Natural killer cell (primary cell): ENCODE measurements around the gene R3HDML. TPM values are rescaled to one million over a fixed set of nuclear protein-coding genes. Genes with fewer than 3 reads are reported as not detected.
"Not testable (repeated sequence)": the region's sequence is repeated elsewhere in the genome, so short reads cannot be mapped to it uniquely, and the experiment has no call there.

ENCODE experiments used
- ATAC-seq, 3 donors: fragments of 150-1000 bp in 2 of 3; fragments of 200-7000 bp in 1 of 3; cut with Tn5 transposase; 1 replicate in 1 of 3; 2 replicates in 2 of 3; pipeline ENCODE4 v1.10.0; 2021; ENCODE audit warnings: mild to moderate bottlenecking in 2 of 3, moderate library complexity in 2 of 3
- DNase-seq, 2 donors: peaks; one replicate each; pipeline versions ENCODE4 v3.0.0 to v3.0.0-alpha.2; 2013 to 2021; ENCODE audit warnings: mixed read lengths in 1 of 2
- H3K27ac ChIP-seq: one replicate; pipeline ENCODE4 v1.5.1; 2013; ENCODE audit warnings: mild to moderate bottlenecking, low read length
- H3K27me3 ChIP-seq: one replicate; pipeline ENCODE4 v1.6.1; 2013; ENCODE audit warnings: low read length; ENCODE audit not compliant: control insufficient read depth, insufficient read depth
- H3K36me3 ChIP-seq: one replicate; pipeline ENCODE4 v1.6.1; 2013; ENCODE audit warnings: low read length; ENCODE audit not compliant: control insufficient read depth, insufficient read depth
- H3K4me1 ChIP-seq: one replicate; pipeline ENCODE4 v1.6.1; 2013; ENCODE audit warnings: low read length; ENCODE audit not compliant: control insufficient read depth, insufficient read depth
- H3K4me3 ChIP-seq: one replicate; pipeline ENCODE4 v1.5.1; 2013; ENCODE audit warnings: low read length
- H3K9me3 ChIP-seq: one replicate; pipeline ENCODE4 v1.6.1; 2013; ENCODE audit warnings: low read length; ENCODE audit not compliant: control insufficient read depth, insufficient read depth
- H3K27ac Mint-ChIP-seq, 2 donors: one replicate each; pipeline ENCODE4 v1.8.0; 2022; ENCODE audit warnings: mild to moderate bottlenecking in 2 of 2, mixed read lengths in 2 of 2, moderate library complexity in 1 of 2
- H3K27me3 Mint-ChIP-seq, 2 donors: one replicate each; pipeline ENCODE4 v1.8.0; 2022; ENCODE audit warnings: low read depth in 2 of 2, mixed read lengths in 2 of 2
- H3K36me3 Mint-ChIP-seq: one replicate; pipeline ENCODE4 v1.8.0; 2022; ENCODE audit warnings: mixed read lengths
- H3K4me1 Mint-ChIP-seq, 2 donors: one replicate each; pipeline ENCODE4 v1.8.0; 2022; ENCODE audit warnings: mixed read lengths in 2 of 2
- H3K4me3 Mint-ChIP-seq: one replicate; pipeline ENCODE4 v1.8.0; 2022; ENCODE audit warnings: mild to moderate bottlenecking, moderate library complexity, mixed read lengths
- H3K9me3 Mint-ChIP-seq, 2 donors: one replicate each; pipeline ENCODE4 v1.8.0; 2022; ENCODE audit warnings: mixed read lengths in 2 of 2
- CTCF ChIP-seq: fragments of 200-600 bp; IDR thresholded peaks from one replicate; pipeline ENCODE4 v1.8.0; 2022; ENCODE audit warnings: antibody characterized with exemption
- WGBS: methylation state at CpG from one replicate; pipeline ENCODE4 v1.1.7; 2013; ENCODE audit warnings: missing lambda C conversion rate; ENCODE audit not compliant: insufficient coverage; 5-methylcytosine and 5-hydroxymethylcytosine counted together
- intact Hi-C: fragments of 100-400 bp; cut with micrococcal nuclease; formaldehyde crosslinking; loops from one replicate; pipeline ENCODE4 v1.14.2; 2022
- total RNA-seq, 4 donors: library from RNA; stranded (reverse); fragments of 120-200 nt in 1 of 4; gene quantifications; one replicate each; pipeline versions ENCODE4 v1.2.3 to v1.2.4, GENCODE V29; 2013 to 2022

Gene R3HDML
- total RNA-seq, 3 donors from 2014 or later (not counting 1 experiment from before 2014, with no cell fraction given), result not detected

GRCh38 chr20:44326391-44327159 lies 10.3 kb upstream of the R3HDML start:
- Histone ChIP-seq H3K4me1 (no peaks in the 10 kb centered on the region), H3K36me3 (no peaks in the 10 kb centered on the region), H3K27me3 (peaks cover 5% of the 10 kb centered on the region), H3K9me3 (no peaks in the 10 kb centered on the region), H3K4me3 (no peak overlapping the region), H3K27ac (no peak overlapping the region)
- no peak overlapping the region for H3K4me3 Mint-ChIP-seq
- intact Hi-C loops, result no loop called here
- no peaks in the 10 kb centered on the region for H3K36me3 Mint-ChIP-seq
- peak in 1 of 2 donors; percentile 33 for DNase-seq
- TF ChIP-seq CTCF, result no peak
- no peak overlapping the region for H3K27ac Mint-ChIP-seq
- WGBS, result 8% methylated on average over 48 of the region's 50 CpGs
- H3K4me1 Mint-ChIP-seq, result no peaks in the 10 kb centered on the region
- no peaks in the 10 kb centered on the region for H3K9me3 Mint-ChIP-seq
- ATAC-seq, result no peak
- peaks cover 16 to 37% of the 10 kb centered on the region in 2 donors for H3K27me3 Mint-ChIP-seq

GRCh38 chr20:44327748-44328147 lies 9.1 kb upstream of the R3HDML start:
- H3K36me3 Mint-ChIP-seq, H3K4me3 ChIP-seq, H3K4me1 ChIP-seq, H3K27ac ChIP-seq, H3K9me3 Mint-ChIP-seq, H3K27ac Mint-ChIP-seq, DNase-seq, H3K9me3 ChIP-seq, ATAC-seq, H3K27me3 ChIP-seq, intact Hi-C loops, H3K36me3 ChIP-seq, H3K4me1 Mint-ChIP-seq: not testable (repeated sequence)
- WGBS, result 94% methylated on average over 7 of the region's 7 CpGs
- Mint-ChIP-seq H3K4me3 (peak overlapping the region; percentile 29), H3K27me3 (peaks cover 16 to 38% of the 10 kb centered on the region in 2 donors)

- no peak for DNase-seq
- no peak for TF ChIP-seq CTCF
- no peak overlapping the region for H3K4me3 Mint-ChIP-seq
- no peak overlapping the region for H3K27ac ChIP-seq
- no peak overlapping the region for H3K4me3 ChIP-seq
- H3K36me3 ChIP-seq, result no peaks in the 10 kb centered on the region
- H3K27me3 Mint-ChIP-seq, result peaks cover 17 to 40% of the 10 kb centered on the region in 2 donors
- H3K36me3 Mint-ChIP-seq, result no peaks in the 10 kb centered on the region
- 90% methylated on average over 2 of the region's 4 CpGs for WGBS
- ATAC-seq, result no peak
- H3K9me3 ChIP-seq, result no peaks in the 10 kb centered on the region
- no peaks in the 10 kb centered on the region for H3K4me1 ChIP-seq
- intact Hi-C loops, result no loop called here
- no peaks in the 10 kb centered on the region for H3K9me3 Mint-ChIP-seq
- H3K4me1 Mint-ChIP-seq, result no peaks in the 10 kb centered on the region
- H3K27ac Mint-ChIP-seq, result no peak overlapping the region
- peaks cover 5% of the 10 kb centered on the region for H3K27me3 ChIP-seq
These were observed 8.4 kb upstream of the R3HDML start for GRCh38 chr20:44328428-44328827.

- no peak overlapping the region for H3K27ac Mint-ChIP-seq
- ATAC-seq, result no peak
- H3K4me3 ChIP-seq, result no peak overlapping the region
- no peak overlapping the region for H3K4me3 Mint-ChIP-seq
- DNase-seq, result no peak
- H3K4me1 ChIP-seq, result no peaks in the 10 kb centered on the region
- no peaks in the 10 kb centered on the region for H3K9me3 ChIP-seq
- H3K36me3 Mint-ChIP-seq, result no peaks in the 10 kb centered on the region
- peaks cover 23 to 38% of the 10 kb centered on the region in 2 donors for H3K27me3 Mint-ChIP-seq
- TF ChIP-seq CTCF, result no peak
- no peak overlapping the region for H3K27ac ChIP-seq
- intact Hi-C loops, result no loop called here
- peaks cover 5% of the 10 kb centered on the region for H3K27me3 ChIP-seq
- no peaks in the 10 kb centered on the region for H3K9me3 Mint-ChIP-seq
- WGBS, result 94% methylated on average over 2 of the region's 2 CpGs
- H3K36me3 ChIP-seq, result no peaks in the 10 kb centered on the region
- H3K4me1 Mint-ChIP-seq, result no peaks in the 10 kb centered on the region
These were observed 5.6 kb upstream of the R3HDML start for GRCh38 chr20:44331201-44331600.
